ENCODE results near the gene COX4I1.

DNA sequence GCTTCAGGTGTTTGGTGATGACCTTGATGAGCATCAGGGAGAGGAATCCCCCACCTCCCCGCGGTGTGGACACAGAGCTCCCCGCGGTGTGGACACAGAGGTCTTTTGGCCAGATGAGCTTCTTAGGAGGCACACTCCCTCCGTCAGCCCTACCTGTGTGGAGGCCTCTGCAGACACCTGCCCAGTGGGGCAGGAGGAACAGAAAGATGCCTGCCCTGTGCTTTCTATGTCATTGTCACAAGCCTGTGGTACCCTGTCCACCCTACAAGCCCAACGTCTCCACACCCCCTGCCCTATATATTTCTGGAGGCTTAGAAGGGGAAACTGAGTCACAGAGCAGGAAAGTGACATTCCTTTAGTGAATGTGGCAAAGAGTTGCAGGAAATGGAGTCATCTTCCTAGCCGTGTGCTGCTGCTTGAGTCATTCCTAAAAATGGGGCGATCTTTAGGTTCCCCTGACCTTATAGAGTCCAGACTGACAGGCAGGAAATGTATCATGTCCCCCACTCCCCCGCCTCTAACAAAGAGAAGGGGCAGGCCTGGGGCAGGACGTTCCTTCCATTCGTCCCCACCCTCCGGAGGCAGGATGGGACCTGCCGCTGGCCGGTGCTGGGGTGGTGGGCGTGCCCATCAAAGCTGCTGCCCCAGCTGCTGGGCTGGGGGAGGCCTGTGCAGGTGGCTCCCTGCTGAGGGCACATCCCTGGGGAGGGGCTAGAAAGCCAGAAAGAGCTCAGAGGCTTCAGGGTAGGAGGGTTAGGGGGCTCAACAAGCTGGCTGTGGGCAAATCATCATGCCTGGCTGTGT lies 47.6 kb upstream of the COX4I1 start:
- TF ChIP-seq CTCF (IDR thresholded peaks at IDR 0.05) = no peak
- no peak for TF ChIP-seq POLR2A (IDR thresholded peaks at IDR 0.05)
